Midbrain (tissue), 1 donor: ENCODE results near the gene JARID2.
"Not testable (repeated sequence)": the region's sequence is repeated elsewhere in the genome, so short reads cannot be mapped to it uniquely, and the experiment has no call there.

Experiments
- DNase-seq: peaks from one replicate; lab custom pipeline; 2025; lab: John Stamatoyannopoulos, UW

Gene JARID2

GRCh38 chr6:15288856-15289255 is 43.0 kb downstream of the JARID2 start:
- DNase-seq = no peak

- DNase-seq = not testable (repeated sequence)
Observed at GRCh38 chr6:15289456-15289855, 43.6 kb downstream of the JARID2 start.

DNA sequence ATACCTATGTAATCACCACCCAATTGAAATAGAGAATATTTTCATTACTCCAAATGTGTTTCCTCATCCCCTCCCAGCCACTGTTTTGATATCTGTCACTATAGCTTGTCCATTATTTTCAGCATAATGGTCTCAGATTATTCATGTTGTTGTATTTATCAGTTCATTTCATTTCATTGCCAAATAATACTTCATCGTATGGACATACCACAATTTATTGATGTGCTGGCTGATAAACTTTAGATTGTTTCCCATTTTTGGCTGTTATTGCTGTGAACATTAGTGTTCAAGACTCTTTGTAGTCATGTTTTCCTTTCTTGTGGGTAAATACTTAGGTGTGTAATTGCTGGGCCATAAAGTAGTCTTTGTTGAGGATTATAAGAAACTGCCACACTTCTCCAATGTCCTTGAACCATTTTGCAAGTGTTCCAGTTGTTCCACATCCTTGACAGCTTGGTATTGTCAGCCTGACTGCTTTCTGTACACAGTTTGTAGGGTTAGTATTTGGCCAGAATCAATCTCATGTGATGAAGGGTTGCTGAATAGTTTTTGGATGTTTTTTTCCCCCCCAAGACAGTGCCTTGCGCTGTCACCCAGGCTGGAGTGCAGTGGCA is 44.3 kb downstream of the JARID2 start:
- no peak for DNase-seq

- no peak for DNase-seq
Observed at GRCh38 chr6:15290962-15291704, 45.3 kb downstream of the JARID2 start.

GRCh38 chr6:15292721-15293302 is 46.9 kb downstream of the JARID2 start:
- DNase-seq = no peak

DNA sequence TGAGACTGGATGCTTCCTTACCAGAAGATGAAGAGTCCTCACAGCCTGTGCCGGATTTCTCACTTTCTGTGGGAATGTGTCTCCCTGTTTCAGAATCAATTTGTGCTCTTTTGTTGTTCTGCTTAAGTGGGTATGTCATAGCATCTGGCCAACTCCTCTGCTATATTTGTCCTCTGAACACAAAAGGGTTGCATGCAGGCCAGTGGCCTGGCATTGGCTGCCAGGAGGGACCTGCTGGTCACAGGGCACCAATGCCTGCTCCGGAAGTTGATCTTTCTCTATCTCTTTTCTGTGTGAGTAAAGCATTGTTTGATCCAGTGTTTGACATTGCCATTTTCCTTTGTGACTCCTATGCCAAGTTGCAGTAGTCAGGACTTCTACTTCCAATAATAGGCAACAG is 47.8 kb downstream of the JARID2 start:
- DNase-seq = peak; percentile 13

- DNase-seq = no peak
Observed at GRCh38 chr6:15294504-15294903, 48.6 kb downstream of the JARID2 start.

DNA sequence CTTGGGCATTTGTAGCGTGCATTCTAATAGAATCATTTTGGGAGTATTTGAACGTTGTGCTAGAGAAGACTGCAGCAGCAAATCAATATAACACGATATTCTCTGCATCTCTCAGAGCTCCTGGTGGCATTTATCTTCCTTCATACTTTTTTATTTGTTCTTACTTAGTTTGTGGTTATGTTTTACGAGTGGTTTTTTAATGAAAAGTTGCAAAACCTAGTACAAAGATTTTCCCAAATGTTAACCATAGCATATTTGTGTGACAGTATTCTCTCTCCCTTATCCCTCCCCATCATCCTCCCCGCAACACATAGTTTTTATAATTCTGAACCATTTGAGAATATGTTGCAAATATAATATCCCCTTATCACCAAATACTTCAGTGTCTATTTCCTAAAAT is 50.4 kb downstream of the JARID2 start:
- no peak for DNase-seq

- DNase-seq = no peak
Observed at GRCh38 chr6:15296735-15297134, 50.9 kb downstream of the JARID2 start.

DNA sequence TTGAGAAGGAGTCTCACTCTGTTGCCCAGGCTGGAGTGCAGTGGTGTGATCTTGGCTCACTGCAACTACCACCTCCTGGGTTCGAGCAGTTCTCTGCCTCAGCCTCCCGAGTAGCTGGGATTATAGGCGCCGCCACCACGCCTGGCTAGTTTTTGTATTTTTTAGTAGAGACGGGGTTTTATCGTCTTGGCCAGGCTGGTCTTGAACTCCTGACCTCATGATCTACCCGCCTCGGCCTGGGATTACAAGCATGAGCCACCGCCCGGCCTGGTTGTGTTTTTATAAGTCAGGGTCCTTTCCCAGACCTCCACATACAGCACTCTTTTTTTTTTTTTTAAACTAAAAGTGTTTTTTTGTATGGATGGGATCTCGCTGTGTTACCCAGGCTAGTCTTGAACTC is 51.3 kb downstream of the JARID2 start:
- DNase-seq = not testable (repeated sequence)

GRCh38 chr6:15297895-15298590 is 52.2 kb downstream of the JARID2 start:
- DNase-seq = no peak

- DNase-seq = no peak
Observed at GRCh38 chr6:15299430-15300131, 53.7 kb downstream of the JARID2 start.

DNA sequence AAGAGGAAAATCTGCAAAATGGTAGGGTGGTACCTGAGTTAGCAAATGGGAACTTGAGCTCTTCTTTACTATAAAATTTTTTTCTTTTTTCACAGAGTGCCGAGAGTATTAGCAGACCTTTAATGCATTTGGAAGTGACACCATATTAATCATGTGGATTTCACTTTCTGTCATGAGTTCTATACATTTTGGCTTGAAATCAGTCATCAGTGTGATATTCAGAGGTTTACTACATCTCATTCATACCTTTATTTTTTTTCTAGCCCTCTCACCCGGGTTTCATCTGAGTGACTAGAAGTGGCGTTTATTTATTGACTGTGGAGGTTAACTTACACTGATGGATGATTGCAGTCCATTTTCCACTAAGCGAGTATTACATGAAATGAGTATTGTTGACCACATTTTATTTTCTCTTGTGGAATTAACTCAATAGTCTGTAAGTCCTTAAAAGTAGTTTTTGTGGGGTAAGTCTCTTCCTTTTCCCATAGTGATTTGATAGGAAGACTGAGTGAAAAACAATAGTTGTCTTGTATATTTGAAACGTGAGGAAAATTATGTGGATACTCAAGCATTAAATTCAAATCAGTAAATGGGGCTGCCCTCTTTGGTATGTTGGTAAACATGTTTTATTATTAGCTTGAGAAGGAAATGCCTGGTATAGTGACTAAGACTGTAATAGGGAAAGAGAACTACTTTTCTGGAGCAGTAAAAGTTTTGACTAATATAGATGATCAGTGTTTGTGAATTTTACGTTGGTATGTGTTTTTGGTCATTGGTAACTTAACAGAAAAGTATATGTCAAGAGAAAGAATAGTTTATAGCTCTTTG is 55.5 kb downstream of the JARID2 start:
- no peak for DNase-seq

GRCh38 chr6:15303162-15303919 is 57.5 kb downstream of the JARID2 start:
- DNase-seq = no peak

DNA sequence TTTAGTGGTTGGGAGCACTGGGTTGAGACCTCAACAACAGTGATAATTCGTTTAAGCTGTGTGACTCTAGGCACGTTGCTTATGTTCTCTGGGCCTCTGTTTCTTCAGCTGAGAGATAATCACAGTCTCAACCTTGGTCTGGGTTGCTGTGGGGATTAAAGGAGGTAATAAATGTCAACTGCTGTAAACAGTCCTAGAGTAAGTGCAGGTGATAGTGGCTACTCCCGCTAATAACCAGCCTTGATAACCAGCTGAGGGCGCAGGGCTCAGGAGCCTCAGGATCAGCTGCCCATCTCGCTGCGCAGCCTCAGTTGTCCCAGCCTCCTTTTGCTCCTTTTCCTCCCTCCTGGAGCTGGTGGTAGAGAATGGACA is 58.0 kb downstream of the JARID2 start:
- DNase-seq = no peak

DNA sequence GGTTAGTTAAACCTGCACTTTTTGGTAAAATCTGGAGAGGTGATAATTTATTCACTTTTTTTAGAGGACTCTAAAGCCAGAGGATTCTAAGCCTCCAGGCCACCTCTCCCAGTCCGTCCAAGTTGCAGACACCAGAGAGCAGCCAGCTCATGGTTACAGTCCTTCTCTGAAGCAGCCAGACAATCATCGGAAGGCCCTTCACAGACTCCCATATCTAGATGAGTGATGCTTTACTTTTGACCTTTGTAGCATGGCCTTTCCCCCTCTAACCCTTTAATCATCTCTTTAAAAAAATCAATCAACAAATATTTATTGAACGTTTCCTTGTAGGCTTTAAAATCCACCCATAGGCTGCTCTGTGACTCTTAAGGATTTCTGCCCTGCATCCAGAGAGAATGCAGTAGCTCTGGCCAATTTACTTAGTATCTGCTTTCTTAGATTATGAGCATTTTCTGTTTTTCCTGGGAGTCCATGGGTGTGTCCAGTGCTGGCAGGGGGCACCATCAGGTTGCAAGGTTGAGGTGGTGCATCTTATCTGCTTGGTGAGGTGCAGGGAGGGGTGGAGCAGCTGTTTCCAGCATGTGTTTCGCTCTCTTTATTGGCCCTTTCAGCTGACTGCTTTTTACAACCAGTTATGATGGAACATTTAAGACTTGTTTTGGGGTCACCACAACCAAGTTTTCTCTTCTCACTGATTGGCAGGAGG is 58.6 kb downstream of the JARID2 start:
- no peak for DNase-seq

GRCh38 chr6:15305496-15305895 is 59.6 kb downstream of the JARID2 start:
- DNase-seq = no peak

- no peak for DNase-seq
Observed at GRCh38 chr6:15305909-15306308, 60.0 kb downstream of the JARID2 start.

GRCh38 chr6:15308435-15309213 is 62.8 kb downstream of the JARID2 start:
- no peak for DNase-seq
